Renal cortical epithelial cell (primary cell): Measurements from ENCODE around the gene DKK3. TPM values are rescaled to one million over a fixed set of nuclear protein-coding genes. Genes with fewer than 3 reads are reported as not detected.

Experiments used
- DNase-seq: peaks from one replicate; pipeline ENCODE4 v3.0.0-alpha.2; 2011; ENCODE audit warnings: low read depth
- total RNA-seq: library from RNA; depleted of rRNA; stranded (reverse); fragments of >200 nt; gene quantifications from 2 replicates; pipeline ENCODE4 v1.2.3, GENCODE V29; 2014

Gene DKK3
- total RNA-seq, 1 donor from 2014 or later = 150 TPM

- no peak for DNase-seq
Measured at GRCh38 chr11:12031856-12032544, 23.6 kb upstream of the DKK3 start.

DNA sequence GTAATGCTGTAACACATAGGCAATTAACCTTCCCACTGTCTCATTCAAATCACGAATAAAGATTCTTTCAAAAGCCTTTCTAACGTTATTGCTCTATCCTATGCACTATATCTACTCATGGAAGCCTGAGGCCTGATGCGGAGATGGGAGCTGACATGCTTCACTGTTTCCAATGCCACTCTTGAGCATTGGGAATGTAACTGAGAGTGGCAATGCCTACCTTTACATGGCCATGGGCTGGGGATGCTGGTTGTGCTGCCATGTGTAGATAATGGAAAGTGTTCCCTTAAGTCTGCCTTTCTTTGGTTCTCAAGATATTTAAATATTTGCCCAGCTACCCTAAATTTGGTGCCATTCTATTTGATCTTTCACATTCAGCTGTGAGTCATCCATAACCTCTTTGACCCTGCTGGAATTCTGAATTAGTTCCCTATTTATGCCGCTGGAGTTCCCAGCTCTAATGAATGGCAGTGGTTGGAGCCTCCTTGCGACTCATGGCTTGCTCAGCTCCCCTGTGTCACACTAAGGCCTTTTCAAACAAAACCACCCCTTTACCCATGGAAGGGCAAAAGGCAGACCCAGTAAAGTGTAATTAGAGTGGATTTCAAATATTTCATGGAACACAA lies 21.4 kb upstream of the DKK3 start:
- DNase-seq = peak; percentile 91

DNA sequence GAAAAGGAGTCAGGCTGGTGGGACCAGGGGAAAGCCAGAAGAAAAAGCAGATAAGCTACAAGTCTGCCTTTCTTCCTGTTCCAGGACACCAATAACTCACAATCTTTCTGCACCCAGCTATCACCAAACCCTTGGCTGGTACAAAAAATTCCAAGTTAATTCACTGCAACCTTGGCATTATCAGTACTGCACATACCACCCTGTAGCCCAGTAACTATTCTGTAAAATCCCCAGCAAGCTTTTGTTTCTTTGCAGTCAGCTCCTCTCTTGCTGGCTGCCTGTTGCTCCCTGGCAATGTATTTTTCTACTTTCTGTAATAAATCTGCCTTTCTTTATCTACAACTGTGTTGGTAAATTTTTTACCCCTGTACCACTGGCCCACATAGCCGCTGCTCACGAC lies 20.7 kb upstream of the DKK3 start:
- DNase-seq = no peak

DNA sequence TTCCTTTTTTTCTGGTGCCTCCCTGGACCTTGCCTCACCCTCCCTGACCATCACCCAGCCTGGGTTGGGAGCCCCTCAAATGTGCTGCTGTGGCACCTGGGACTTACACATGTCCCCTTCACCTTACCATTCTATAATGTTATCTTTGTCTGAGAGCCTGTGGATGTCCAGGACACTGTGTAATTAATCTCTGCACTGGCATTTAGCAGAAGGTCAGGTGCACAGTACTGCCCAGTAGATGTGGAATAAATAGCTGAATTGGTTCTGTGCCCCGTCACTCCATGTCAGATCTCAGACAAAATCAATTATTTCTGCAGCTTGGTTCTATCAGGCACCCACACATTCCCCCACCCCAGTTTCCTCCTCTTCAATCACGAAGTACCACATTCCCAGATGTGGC lies 19.9 kb upstream of the DKK3 start:
- no peak for DNase-seq

DNA sequence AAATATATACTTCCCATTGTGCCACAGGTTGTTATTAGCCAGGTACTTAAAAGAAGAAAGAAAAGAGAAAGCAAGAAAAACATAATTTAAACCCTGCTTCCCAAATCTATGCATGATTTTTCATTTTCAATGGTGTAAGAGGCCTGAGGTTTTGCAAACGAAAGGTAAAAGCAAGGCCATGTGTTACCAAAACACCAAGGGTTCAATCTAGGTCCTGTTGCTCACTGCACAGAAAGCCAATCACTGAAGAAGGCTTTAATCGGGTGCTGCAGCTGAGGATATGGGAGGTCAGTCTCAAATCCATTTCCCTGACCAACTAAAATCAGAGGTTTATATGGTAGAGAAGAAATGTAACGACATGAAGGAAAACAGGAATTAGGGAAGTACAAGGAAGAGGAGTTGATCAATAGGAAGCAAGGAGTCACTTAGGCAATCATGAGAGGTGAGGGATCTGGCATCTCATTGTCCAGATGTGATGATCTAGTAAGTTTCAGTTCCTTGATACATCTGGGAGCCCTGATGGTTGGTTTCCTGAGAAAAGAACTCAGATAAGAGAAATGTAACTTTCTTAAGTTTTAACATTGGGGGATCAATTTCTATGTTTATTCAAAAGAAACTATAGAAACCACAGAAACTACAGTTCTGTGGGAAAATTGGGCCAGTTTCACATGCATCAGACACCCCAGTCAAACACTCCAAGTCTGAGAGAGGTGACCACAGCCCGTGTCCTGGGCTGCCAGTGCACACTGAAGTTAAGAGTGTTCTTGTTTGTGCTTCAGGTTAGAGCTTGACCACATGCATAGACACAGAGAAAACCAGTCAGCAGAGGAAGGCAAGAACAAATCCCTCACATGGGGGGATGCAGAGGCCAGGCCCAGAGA lies 18.1 kb upstream of the DKK3 start:
- no peak for DNase-seq

DNA sequence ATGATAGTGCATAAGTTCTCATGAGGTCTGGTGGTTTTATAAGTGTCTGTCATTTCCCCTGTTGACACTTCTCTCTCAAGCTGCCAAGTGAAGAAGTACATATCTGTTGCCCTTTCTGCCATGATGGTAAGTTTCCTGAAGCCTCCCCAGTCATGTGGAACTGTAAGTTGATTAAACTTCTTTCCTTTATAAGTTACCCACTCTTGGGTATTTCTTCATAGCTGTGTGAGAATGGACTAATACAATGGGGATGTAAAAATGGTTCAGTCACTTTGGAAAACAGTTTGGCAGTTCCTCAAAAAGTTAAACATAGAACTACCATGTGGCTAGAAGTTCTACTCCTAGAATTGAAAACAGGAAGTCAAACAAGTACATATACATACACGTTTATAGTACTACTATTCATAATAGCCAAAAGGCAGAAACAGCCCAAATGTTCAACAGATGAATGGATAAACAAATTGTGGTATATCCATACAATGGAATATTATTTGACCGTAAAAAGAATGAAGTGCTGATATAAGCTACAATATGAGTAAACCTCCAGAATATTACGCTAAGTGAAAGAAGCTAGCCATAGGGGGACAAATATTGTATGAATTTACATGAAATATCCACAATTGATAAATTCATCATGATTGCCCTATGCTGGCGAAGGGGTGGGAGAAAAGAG lies 16.0 kb upstream of the DKK3 start:
- no peak for DNase-seq

DNA sequence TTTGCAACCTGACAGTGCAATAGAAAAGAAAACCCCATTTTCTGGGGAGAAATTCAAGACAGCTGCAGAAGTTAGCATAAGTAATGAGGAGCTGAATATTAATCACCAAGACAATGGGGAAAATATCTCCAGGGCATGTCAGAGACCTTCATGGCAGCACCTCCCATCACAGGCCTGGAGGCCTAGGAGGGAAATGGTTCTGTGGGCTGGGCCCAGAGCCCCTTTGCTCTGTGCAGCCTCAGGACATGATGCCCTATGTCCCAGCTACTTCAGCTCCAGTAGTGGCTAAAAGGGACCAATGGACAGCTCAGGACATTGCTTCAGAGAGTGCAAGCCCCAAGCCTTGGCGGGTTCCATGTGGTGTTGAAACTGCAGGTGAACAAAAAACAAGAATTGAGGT lies 14.6 kb upstream of the DKK3 start:
- DNase-seq = no peak

DNA sequence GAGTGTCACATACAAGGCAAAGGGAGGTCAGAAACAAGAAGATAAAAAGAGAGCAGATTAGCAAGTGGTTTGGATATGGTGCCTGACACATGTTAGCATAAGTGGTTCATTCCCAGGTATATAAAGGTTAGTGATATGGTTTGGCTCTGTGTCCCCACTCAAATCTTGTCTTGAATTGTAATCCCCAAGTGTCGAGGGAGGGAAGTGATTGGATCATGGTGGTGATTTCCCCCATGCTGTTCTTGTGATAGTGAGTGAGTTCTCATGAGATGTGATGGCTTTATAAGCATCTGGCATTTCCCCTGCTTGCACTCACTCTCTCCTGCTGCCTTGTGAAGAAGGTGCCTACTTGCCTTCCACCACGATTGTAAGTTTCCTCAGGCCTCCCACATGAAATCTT lies 12.1 kb upstream of the DKK3 start:
- DNase-seq = no peak

- no peak for DNase-seq
Measured at GRCh38 chr11:12019866-12020416, 11.5 kb upstream of the DKK3 start.

DNA sequence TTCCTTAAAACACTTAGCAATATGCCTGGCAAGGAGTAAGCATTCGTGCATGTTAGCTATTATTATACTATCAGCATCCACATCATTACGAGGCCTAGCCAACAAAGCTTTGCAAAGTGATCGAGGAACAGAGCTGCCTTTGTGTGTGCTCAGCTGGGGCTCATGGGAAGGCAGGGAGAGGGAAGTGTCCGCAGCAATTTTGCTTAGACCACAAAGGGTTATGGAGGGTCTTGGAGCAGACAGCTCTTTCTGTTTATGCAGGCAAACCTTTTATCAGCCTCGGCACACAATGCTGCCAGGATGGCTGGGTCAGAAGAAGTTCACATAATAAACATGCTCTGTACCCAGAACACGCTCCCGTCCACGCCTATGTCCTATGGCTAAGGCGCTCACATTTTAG lies 10.9 kb upstream of the DKK3 start:
- DNase-seq = no peak

GRCh38 chr11:12017865-12018453 lies 9.5 kb upstream of the DKK3 start:
- no peak for DNase-seq

GRCh38 chr11:12017243-12017678 lies 8.8 kb upstream of the DKK3 start:
- DNase-seq = no peak

DNA sequence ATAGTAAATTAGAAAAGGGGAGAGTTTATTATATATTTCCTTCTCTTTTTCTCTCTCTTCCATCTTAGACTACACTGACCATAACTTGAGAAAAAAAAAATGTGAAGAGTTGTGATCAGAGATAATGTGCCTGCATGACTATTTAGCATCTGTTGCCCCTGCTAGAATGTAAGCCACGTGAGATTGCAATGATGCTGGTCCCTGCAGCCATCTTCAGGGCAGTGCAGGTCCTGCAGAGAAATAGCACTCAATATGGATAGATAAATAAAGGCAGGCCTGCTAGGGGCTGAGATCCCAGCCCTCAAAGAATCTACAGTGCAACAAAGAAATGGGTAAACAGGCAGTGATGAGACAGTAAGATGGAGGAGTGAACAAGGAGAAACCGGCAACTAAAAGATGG lies 7.8 kb upstream of the DKK3 start:
- DNase-seq = no peak

DNA sequence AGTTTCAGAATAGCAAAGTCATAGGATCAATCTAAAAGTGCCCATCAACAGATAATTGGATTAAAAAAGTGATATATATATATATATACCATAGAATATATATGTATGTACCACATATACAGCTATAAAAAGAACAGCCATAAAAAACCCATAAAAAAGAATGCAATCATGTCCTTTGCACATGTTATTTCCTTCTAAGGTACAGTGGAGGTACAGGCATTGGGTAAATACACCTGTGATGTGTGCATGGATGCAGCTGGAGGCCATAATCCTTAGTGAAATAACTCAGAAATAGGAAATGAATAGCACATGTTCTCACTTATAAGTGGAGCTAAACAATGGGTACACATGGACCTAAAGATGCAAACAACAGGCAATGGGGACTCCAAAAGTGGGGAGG lies 7.1 kb upstream of the DKK3 start:
- no peak for DNase-seq

GRCh38 chr11:12013781-12014180 lies 5.4 kb upstream of the DKK3 start:
- DNase-seq = no peak

GRCh38 chr11:12009617-12010321 lies 1.3 kb upstream of the DKK3 start:
- DNase-seq = no peak

- DNase-seq = no peak
Measured at GRCh38 chr11:12008790-12009616, 577 bp upstream of the DKK3 start.

GRCh38 chr11:12007230-12007593 lies 1.2 kb downstream of the DKK3 start:
- DNase-seq = no peak

GRCh38 chr11:12006552-12007229 lies 1.7 kb downstream of the DKK3 start:
- no peak for DNase-seq
